Subcutaneous abdominal adipose tissue (tissue), 5 donors: ENCODE measurements around the gene NAT9.

ENCODE experiments used
- H3K27ac ChIP-seq: one replicate; pipeline ENCODE4 v1.7.0; 2013; ENCODE audit warnings: low read depth, mild to moderate bottlenecking, inconsistent platforms, low read length, moderate library complexity
- H3K27me3 ChIP-seq, 5 donors: one replicate each; pipeline ENCODE4 v1.7.0; 2013; ENCODE audit warnings: low read length in 5 of 5, inconsistent platforms in 1 of 5; ENCODE audit not compliant: control insufficient read depth in 5 of 5, insufficient read depth in 4 of 5
- H3K36me3 ChIP-seq, 5 donors: one replicate each; pipeline ENCODE4 v1.7.0; 2013; ENCODE audit warnings: low read length in 5 of 5; ENCODE audit not compliant: control insufficient read depth in 5 of 5, insufficient read depth in 5 of 5
- H3K4me1 ChIP-seq, 5 donors: one replicate each; pipeline ENCODE4 v1.7.0; 2013; ENCODE audit warnings: low read length in 5 of 5, mild to moderate bottlenecking in 3 of 5, moderate library complexity in 1 of 5; ENCODE audit not compliant: control insufficient read depth in 5 of 5, insufficient read depth in 5 of 5
- H3K4me3 ChIP-seq, 5 donors: one replicate each; pipeline ENCODE4 v1.7.0; 2013; ENCODE audit warnings: low read length in 5 of 5, low read depth in 1 of 5
- H3K9ac ChIP-seq, 5 donors: one replicate each; pipeline ENCODE4 v1.7.0; 2013; ENCODE audit warnings: low read length in 5 of 5, mild to moderate bottlenecking in 4 of 5, moderate library complexity in 3 of 5
- H3K9me3 ChIP-seq, 5 donors: one replicate each; pipeline ENCODE4 v1.7.0; 2013; ENCODE audit warnings: low read length in 5 of 5; ENCODE audit not compliant: control insufficient read depth in 5 of 5
- donor health status: healthy.
- donor health status: healthy.
- donor health status: healthy.
- donor health status: healthy.
- donor health status: healthy.

Gene NAT9

GRCh38 chr17:74772053-74772452, 4.1 kb downstream of the NAT9 start:
- Histone ChIP-seq H3K4me3 (no peak overlapping the region), H3K9me3 (no peaks in the 10 kb centered on the region), H3K9ac (no peak overlapping the region), H3K27me3 (no peaks in the 10 kb centered on the region), H3K36me3 (peaks cover 0 to 59% (median 52%) of the 10 kb centered on the region in 5 donors), H3K27ac (no peak overlapping the region), H3K4me1 (peaks cover 8 to 36% (median 21%) of the 10 kb centered on the region in 5 donors)

- Histone ChIP-seq H3K36me3 (peaks cover 0 to 59% (median 52%) of the 10 kb centered on the region in 5 donors), H3K9ac (no peak overlapping the region), H3K9me3 (no peaks in the 10 kb centered on the region), H3K4me1 (peaks cover 5 to 30% (median 16%) of the 10 kb centered on the region in 5 donors), H3K4me3 (no peak overlapping the region), H3K27me3 (no peaks in the 10 kb centered on the region), H3K27ac (no peak overlapping the region)
These were observed 4.7 kb downstream of the NAT9 start for GRCh38 chr17:74771319-74771914.

- no peak overlapping the region for H3K27ac ChIP-seq
- H3K27me3 ChIP-seq = no peaks in the 10 kb centered on the region
- H3K9me3 ChIP-seq = no peaks in the 10 kb centered on the region
- peaks cover 3 to 27% (median 12%) of the 10 kb centered on the region in 5 donors for H3K4me1 ChIP-seq
- no peak overlapping the region for H3K9ac ChIP-seq
- no peak overlapping the region for H3K4me3 ChIP-seq
- H3K36me3 ChIP-seq = peaks cover 0 to 59% (median 52%) of the 10 kb centered on the region in 5 donors
These were observed 5.4 kb downstream of the NAT9 start for GRCh38 chr17:74770498-74771318.

GRCh38 chr17:74769856-74770497, 6.2 kb downstream of the NAT9 start:
- H3K36me3 ChIP-seq = peaks cover 0 to 59% (median 52%) of the 10 kb centered on the region in 5 donors
- H3K9me3 ChIP-seq = no peaks in the 10 kb centered on the region
- H3K4me3 ChIP-seq = no peak overlapping the region
- H3K27me3 ChIP-seq = no peaks in the 10 kb centered on the region
- no peak overlapping the region for H3K9ac ChIP-seq
- no peak overlapping the region for H3K27ac ChIP-seq
- H3K4me1 ChIP-seq = peaks cover 0 to 19% (median 5%) of the 10 kb centered on the region in 5 donors

GRCh38 chr17:74769266-74769855, 6.8 kb downstream of the NAT9 start:
- H3K36me3 ChIP-seq = peaks cover 0 to 59% (median 55%) of the 10 kb centered on the region in 5 donors
- no peak overlapping the region for H3K27ac ChIP-seq
- no peaks in the 10 kb centered on the region for H3K9me3 ChIP-seq
- H3K4me3 ChIP-seq = no peak overlapping the region
- peak overlapping the region in 1 of 5 donors; percentile 7 for H3K9ac ChIP-seq
- H3K4me1 ChIP-seq = peaks cover 0 to 19% (median 5%) of the 10 kb centered on the region in 5 donors
- H3K27me3 ChIP-seq = no peaks in the 10 kb centered on the region

- peak overlapping the region in 1 of 5 donors; percentile 7 for H3K9ac ChIP-seq
- H3K27me3 ChIP-seq = no peaks in the 10 kb centered on the region
- H3K27ac ChIP-seq = no peak overlapping the region
- no peak overlapping the region for H3K4me3 ChIP-seq
- no peaks in the 10 kb centered on the region for H3K9me3 ChIP-seq
- peaks cover 0 to 19% (median 5%) of the 10 kb centered on the region in 5 donors for H3K4me1 ChIP-seq
- peaks cover 0 to 56% (median 55%) of the 10 kb centered on the region in 5 donors for H3K36me3 ChIP-seq
These were observed 7.4 kb downstream of the NAT9 start for GRCh38 chr17:74768763-74769114.

- Histone ChIP-seq H3K27ac (no peak overlapping the region), H3K4me3 (no peak overlapping the region), H3K9me3 (no peaks in the 10 kb centered on the region), H3K36me3 (peaks cover 0 to 51% (median 50%) of the 10 kb centered on the region in 5 donors), H3K9ac (peak overlapping the region in 1 of 5 donors; percentile 7), H3K27me3 (no peaks in the 10 kb centered on the region), H3K4me1 (peaks cover 0 to 22% (median 5%) of the 10 kb centered on the region in 5 donors)
These were observed 7.9 kb downstream of the NAT9 start for GRCh38 chr17:74768069-74768762.

GRCh38 chr17:74767111-74767516, 9.0 kb downstream of the NAT9 start:
- H3K9me3 ChIP-seq = no peaks in the 10 kb centered on the region
- H3K27me3 ChIP-seq = no peaks in the 10 kb centered on the region
- H3K4me1 ChIP-seq = peaks cover 0 to 22% (median 5%) of the 10 kb centered on the region in 5 donors
- peak overlapping the region in 2 of 5 donors; percentile 3 to 7 for H3K9ac ChIP-seq
- no peak overlapping the region for H3K4me3 ChIP-seq
- no peak overlapping the region for H3K27ac ChIP-seq
- H3K36me3 ChIP-seq = peaks cover 0 to 40% (median 38%) of the 10 kb centered on the region in 5 donors

- Histone ChIP-seq H3K27ac (no peak overlapping the region), H3K27me3 (no peaks in the 10 kb centered on the region), H3K9ac (no peak overlapping the region), H3K9me3 (no peaks in the 10 kb centered on the region), H3K4me3 (no peak overlapping the region), H3K4me1 (peaks cover 0 to 22% (median 5%) of the 10 kb centered on the region in 5 donors), H3K36me3 (peaks cover 0 to 33% (median 31%) of the 10 kb centered on the region in 5 donors)
These were observed 9.7 kb downstream of the NAT9 start for GRCh38 chr17:74766413-74766812.
